Lower leg skin (tissue), 3 donors: ENCODE results near the gene RNF149.

Source experiments
- POLR2A ChIP-seq, 2 donors: fragments of 450-650 bp; IDR thresholded peaks; one replicate each; pipeline ENCODE4 v1.6.1; 2016 to 2017; ENCODE audit warnings: antibody characterized with exemption in 2 of 2, mild to moderate bottlenecking in 1 of 2, moderate library complexity in 1 of 2
- TF ChIP-seq, protein P1 (sequence below), 3 donors: fragments of 450-650 bp; IDR thresholded peaks; one replicate each; pipeline ENCODE4 v1.5.1; 2016; ENCODE audit warnings: antibody characterized with exemption in 3 of 3, mild to moderate bottlenecking in 3 of 3, moderate library complexity in 2 of 3

DNA sequence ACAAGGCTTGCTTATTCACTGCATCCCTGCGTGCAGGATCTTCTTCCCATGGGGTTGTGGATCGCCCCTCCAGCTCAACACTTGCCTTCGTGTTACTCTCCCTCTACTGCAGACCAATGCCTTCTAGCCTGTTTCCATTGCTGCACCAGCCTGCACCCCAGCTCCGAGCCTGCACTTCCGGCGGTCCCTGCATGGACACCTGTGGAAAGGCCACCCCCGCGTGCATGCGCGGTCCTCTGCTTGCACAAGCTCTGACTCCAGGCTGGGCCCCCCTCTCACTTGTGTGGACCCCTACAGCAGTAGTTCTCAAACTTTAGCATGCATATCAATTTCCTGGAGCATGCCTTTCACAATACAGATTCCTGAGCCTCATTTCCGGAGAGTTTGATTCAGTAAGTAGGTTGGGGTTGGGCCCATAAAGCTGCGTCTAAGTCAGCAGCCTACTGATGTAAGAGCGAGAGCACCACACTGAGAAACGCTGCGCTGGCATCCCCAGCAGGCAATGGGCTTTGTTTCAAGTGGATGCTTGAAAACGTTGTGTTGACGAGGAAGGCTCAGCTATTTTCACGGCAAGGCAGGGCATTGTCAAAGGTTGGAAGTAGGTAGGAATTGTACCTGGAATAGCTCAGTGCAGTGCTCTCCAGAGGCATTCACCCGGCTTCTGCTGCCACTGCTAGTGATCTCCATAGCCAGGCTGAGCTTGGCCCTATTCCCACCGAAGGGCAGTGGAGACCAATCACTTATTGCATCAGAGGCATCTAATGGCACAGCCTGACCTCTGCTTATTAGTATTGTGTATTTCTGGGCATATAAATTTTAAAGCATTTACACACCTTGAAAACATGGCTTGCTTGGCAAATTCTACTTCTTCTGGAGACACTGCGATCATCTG is 46.2 kb upstream of the RNF149 start:
- TF ChIP-seq, protein P1, sequence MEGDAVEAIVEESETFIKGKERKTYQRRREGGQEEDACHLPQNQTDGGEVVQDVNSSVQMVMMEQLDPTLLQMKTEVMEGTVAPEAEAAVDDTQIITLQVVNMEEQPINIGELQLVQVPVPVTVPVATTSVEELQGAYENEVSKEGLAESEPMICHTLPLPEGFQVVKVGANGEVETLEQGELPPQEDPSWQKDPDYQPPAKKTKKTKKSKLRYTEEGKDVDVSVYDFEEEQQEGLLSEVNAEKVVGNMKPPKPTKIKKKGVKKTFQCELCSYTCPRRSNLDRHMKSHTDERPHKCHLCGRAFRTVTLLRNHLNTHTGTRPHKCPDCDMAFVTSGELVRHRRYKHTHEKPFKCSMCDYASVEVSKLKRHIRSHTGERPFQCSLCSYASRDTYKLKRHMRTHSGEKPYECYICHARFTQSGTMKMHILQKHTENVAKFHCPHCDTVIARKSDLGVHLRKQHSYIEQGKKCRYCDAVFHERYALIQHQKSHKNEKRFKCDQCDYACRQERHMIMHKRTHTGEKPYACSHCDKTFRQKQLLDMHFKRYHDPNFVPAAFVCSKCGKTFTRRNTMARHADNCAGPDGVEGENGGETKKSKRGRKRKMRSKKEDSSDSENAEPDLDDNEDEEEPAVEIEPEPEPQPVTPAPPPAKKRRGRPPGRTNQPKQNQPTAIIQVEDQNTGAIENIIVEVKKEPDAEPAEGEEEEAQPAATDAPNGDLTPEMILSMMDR (IDR thresholded peaks at IDR 0.05): no peak
- no peak for TF ChIP-seq POLR2A (IDR thresholded peaks at IDR 0.05)
